T-helper 17 cell (primary cell): ENCODE data around the gene MAGI1. TPM values are rescaled to one million over a fixed set of nuclear protein-coding genes. Genes with fewer than 3 reads are reported as not detected.

Source experiments
- ATAC-seq: fragments of 150-1000 bp; cut with Tn5 transposase; 2 replicates; pipeline ENCODE4 v1.10.0; 2021; ENCODE audit warnings: mild to moderate bottlenecking, moderate library complexity
- DNase-seq, 3 donors: peaks; one replicate each; pipeline versions ENCODE4 v3.0.0 to v3.0.0-alpha.2; 2020 to 2021
- H3K9me3 ChIP-seq: one replicate; pipeline ENCODE4 v1.7.0; 2013; ENCODE audit warnings: low read length, mild to moderate bottlenecking; ENCODE audit not compliant: control insufficient read depth, poor library complexity, severe bottlenecking
- H3K27ac Mint-ChIP-seq: one replicate; pipeline ENCODE4 v1.8.0; 2022; ENCODE audit warnings: mild to moderate bottlenecking, moderate library complexity, mixed read lengths
- H3K27me3 Mint-ChIP-seq: one replicate; pipeline ENCODE4 v1.8.0; 2022; ENCODE audit warnings: mixed read lengths
- H3K36me3 Mint-ChIP-seq: one replicate; pipeline ENCODE4 v1.8.0; 2022; ENCODE audit warnings: low read depth, mixed read lengths
- H3K4me1 Mint-ChIP-seq: one replicate; pipeline ENCODE4 v1.8.0; 2022; ENCODE audit warnings: mild to moderate bottlenecking, mixed read lengths
- H3K4me3 Mint-ChIP-seq: one replicate; pipeline ENCODE4 v1.8.0; 2022; ENCODE audit warnings: mild to moderate bottlenecking, moderate library complexity, mixed read lengths
- total RNA-seq, 4 donors: library from RNA in 2 of 4; stranded (reverse) in 2 of 4; gene quantifications; one replicate each; pipeline ENCODE4 v1.2.3 and lab custom pipeline; 2022 to 2026

MAGI1 gene
- total RNA-seq, 2 donors from 2014 or later = not detected

DNA sequence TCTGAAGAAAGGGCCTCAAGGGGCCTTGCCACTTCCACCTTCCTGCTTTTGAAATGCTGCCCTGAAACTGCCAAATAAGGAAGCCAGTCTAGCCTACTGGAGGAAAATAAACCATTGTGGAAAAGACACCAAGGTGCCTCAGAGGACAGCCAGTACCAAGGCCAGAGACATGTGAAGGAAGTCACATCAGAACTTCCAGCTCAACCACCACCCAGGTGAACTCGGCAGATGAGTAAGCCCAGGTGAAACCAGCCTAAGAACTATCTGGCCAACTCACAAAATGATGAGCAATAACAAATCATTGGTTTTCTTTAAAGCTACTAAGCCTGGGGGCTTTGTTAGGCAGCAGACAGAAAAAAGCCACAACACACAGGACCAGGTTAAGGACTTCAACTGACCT lies 103.0 kb downstream of the MAGI1 start:
- H3K9me3 ChIP-seq = no peaks in the 10 kb centered on the region
- DNase-seq (no peak), ATAC-seq (no peak)
- Mint-ChIP-seq H3K4me3 (no peak overlapping the region), H3K27me3 (no peaks in the 10 kb centered on the region), H3K36me3 (no peaks in the 10 kb centered on the region), H3K27ac (no peak overlapping the region), H3K4me1 (no peaks in the 10 kb centered on the region)

DNA sequence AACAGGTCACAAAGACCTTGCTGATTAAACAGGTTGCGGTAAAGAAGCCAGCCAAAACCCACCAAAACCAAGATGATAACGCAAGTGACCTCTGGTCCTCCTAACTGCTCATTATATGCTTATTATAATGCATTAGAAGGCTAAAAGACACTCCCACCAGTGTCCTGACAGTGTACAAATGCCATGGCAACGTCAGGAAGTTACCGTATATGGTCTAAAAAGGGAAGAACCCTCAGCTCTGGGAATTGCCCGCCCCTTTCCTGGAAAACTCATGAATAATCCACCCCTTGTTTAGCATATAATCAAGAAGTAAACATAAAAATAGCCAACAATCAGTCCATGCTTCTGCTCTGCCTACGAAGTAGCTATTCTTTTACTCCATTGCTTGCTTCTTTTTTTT lies 108.1 kb downstream of the MAGI1 start:
- no peaks in the 10 kb centered on the region for H3K36me3 Mint-ChIP-seq
- no peak for ATAC-seq
- H3K27me3 Mint-ChIP-seq = no peaks in the 10 kb centered on the region
- no peak overlapping the region for H3K27ac Mint-ChIP-seq
- DNase-seq = no peak
- no peak overlapping the region for H3K4me3 Mint-ChIP-seq
- H3K9me3 ChIP-seq = no peaks in the 10 kb centered on the region
- H3K4me1 Mint-ChIP-seq = no peaks in the 10 kb centered on the region

DNA sequence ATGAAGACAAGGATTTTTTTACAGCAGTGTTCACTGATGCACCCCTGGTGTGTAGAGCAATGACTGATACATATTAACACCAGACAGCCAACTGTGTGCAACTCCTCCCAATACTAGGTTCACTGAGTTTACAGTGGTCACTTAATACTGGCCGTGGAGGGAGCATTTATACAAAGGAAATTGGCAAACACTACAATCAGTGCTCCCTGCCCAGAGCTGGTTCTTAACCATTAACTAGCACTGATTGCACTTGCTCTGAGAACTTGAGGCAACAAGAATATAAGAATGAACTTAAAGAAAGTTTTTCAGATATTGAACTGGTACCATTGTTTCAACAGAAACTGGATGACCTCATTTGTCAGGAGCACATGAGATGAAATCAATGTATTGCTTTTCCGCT lies 110.6 kb downstream of the MAGI1 start:
- DNase-seq = no peak
- no peaks in the 10 kb centered on the region for H3K4me1 Mint-ChIP-seq
- no peaks in the 10 kb centered on the region for H3K36me3 Mint-ChIP-seq
- no peaks in the 10 kb centered on the region for H3K27me3 Mint-ChIP-seq
- no peaks in the 10 kb centered on the region for H3K9me3 ChIP-seq
- no peak overlapping the region for H3K27ac Mint-ChIP-seq
- H3K4me3 Mint-ChIP-seq = no peak overlapping the region
- no peak for ATAC-seq

DNA sequence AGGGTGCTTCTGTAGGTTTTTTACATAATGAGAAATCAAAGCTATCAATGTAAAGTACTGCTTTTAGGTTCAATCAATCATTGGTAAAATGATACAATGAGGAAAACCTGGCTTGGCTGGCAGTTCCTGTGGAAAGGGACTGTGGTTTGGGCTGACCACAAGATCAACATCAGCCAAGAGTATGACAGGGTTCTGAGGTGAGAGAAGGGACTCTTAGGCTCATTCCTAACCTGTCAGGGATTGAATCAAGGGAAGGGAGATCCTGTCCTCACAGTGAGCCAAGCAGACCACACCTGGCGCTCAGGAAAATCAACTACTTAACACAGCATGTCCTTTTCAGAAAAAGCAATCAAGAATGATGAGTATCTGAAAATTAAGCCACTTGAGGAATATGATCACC lies 111.1 kb downstream of the MAGI1 start:
- Mint-ChIP-seq H3K27ac (no peak overlapping the region), H3K4me1 (no peaks in the 10 kb centered on the region), H3K27me3 (no peaks in the 10 kb centered on the region), H3K36me3 (no peaks in the 10 kb centered on the region), H3K4me3 (no peak overlapping the region)
- H3K9me3 ChIP-seq = no peaks in the 10 kb centered on the region
- DNase-seq = no peak
- ATAC-seq = no peak

DNA sequence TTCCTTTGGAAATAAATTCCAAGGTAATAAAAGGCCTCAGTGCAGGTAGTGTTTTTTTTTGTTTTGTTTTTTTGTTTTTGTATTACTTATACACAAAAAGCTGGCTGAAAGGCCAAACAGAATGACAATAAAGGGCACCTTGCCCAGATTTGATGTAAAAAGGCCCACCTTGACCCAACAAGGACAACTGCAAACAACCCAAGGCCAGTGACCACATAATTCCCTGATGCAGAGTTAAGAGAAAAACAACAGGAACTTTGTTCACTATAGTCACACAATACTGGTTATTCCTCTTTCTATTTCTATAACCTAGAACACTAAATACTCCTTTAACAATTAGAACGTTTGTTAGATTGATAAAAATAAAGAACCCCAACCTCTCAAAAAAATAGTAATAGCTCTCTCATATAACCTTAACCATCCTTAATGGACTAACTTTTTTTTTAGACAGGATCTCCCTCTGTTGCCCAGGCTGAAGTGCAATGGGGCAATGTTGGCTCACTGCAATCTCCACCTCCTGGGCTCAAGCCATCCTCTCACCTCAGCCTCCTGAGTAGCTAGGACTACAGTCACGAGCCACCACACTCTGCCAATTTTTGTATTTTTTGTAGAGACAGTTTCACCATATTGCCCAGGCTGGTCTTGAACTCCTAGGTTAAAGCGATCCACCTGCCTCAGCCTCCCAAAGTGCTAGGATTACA lies 113.3 kb downstream of the MAGI1 start:
- Mint-ChIP-seq H3K4me1 (no peaks in the 10 kb centered on the region), H3K36me3 (no peaks in the 10 kb centered on the region), H3K27me3 (no peaks in the 10 kb centered on the region), H3K27ac (no peak overlapping the region), H3K4me3 (no peak overlapping the region)
- no peak for DNase-seq
- ATAC-seq = no peak
- H3K9me3 ChIP-seq = no peaks in the 10 kb centered on the region

DNA sequence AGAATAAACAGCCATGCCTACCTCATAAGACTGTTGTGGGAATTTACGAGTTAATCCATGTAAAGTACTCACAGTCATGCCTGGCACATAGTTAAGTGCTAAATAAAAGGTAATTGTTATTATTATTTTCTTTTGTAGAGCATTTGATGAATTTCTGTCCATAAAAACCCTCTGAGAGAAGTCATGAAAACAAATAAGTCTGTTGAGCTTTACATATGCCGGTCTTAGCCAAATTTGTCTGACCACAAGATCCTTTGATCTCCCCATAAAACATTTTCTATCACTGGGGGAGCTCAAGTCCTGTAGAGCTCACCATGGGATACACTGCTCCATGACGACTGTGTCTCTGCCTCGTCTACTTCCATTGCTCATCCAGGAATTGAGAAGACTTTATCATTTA lies 114.0 kb downstream of the MAGI1 start:
- no peaks in the 10 kb centered on the region for H3K36me3 Mint-ChIP-seq
- DNase-seq = no peak
- H3K27me3 Mint-ChIP-seq = no peaks in the 10 kb centered on the region
- no peaks in the 10 kb centered on the region for H3K4me1 Mint-ChIP-seq
- H3K4me3 Mint-ChIP-seq = no peak overlapping the region
- no peak overlapping the region for H3K27ac Mint-ChIP-seq
- ATAC-seq = no peak
- no peaks in the 10 kb centered on the region for H3K9me3 ChIP-seq

DNA sequence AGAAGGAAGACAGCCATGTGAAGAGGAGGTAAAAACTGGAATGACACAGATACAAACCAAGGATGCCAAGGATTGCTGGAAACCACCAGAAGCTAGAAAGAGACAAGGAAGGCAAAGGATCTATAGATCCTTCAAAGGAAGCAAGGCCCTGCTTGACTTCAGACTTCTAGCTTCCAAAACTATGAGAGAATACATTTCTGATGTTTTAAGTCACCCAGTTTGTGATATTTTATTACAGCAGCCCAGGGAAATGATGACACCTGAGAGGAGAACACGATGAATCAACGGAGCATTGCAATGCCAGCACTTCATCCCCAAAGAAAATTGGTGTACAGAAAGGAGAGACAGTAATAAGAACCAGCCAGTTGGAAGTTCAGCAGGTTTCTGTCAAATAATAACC lies 116.3 kb downstream of the MAGI1 start:
- no peaks in the 10 kb centered on the region for H3K27me3 Mint-ChIP-seq
- H3K36me3 Mint-ChIP-seq = no peaks in the 10 kb centered on the region
- H3K9me3 ChIP-seq = no peaks in the 10 kb centered on the region
- no peak for DNase-seq
- ATAC-seq = no peak
- no peak overlapping the region for H3K27ac Mint-ChIP-seq
- H3K4me1 Mint-ChIP-seq = no peaks in the 10 kb centered on the region
- H3K4me3 Mint-ChIP-seq = no peak overlapping the region

DNA sequence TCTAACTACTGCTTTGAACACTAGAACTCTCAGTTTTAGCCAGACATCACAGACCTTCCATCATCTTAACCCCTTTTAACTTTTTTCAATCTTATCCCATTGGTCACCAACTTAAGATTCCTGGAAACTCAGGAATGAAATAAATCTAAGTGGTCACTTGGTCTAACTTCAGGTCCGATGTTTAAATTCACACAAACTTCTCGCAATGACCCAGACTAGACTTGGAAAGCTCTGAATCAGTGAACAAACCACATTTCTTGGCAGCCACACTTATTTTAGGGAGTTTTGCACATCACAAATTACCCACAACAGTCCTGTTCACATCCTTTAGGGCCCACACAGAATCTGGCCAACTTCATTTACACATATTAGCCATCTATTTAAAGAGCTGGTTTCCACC lies 118.9 kb downstream of the MAGI1 start:
- H3K27ac Mint-ChIP-seq = no peak overlapping the region
- no peaks in the 10 kb centered on the region for H3K36me3 Mint-ChIP-seq
- no peaks in the 10 kb centered on the region for H3K4me1 Mint-ChIP-seq
- no peak overlapping the region for H3K4me3 Mint-ChIP-seq
- no peaks in the 10 kb centered on the region for H3K9me3 ChIP-seq
- H3K27me3 Mint-ChIP-seq = no peaks in the 10 kb centered on the region
- DNase-seq (no peak), ATAC-seq (no peak)

DNA sequence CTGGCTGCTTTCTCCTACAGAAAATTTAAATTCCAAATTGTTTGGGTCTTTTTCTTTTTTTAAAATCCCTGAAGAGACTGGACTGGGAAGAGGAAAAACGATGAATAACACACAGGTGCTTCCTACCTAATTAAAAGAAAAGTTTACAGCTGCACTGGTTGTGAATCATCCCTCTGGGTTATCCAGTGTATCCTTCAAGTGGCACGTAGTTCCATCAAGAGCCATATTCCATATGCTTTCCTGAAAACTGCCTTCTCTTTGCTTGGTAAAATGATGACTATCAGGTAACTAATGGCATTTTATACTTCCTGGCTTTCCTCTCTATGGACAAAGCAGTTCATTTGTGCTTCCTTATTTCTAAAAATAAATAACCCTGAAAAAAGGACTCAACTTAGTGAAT lies 123.2 kb downstream of the MAGI1 start:
- no peaks in the 10 kb centered on the region for H3K27me3 Mint-ChIP-seq
- H3K36me3 Mint-ChIP-seq = no peaks in the 10 kb centered on the region
- H3K27ac Mint-ChIP-seq = no peak overlapping the region
- ATAC-seq (no peak), DNase-seq (no peak)
- H3K9me3 ChIP-seq = no peaks in the 10 kb centered on the region
- H3K4me3 Mint-ChIP-seq = no peak overlapping the region
- H3K4me1 Mint-ChIP-seq = no peaks in the 10 kb centered on the region

DNA sequence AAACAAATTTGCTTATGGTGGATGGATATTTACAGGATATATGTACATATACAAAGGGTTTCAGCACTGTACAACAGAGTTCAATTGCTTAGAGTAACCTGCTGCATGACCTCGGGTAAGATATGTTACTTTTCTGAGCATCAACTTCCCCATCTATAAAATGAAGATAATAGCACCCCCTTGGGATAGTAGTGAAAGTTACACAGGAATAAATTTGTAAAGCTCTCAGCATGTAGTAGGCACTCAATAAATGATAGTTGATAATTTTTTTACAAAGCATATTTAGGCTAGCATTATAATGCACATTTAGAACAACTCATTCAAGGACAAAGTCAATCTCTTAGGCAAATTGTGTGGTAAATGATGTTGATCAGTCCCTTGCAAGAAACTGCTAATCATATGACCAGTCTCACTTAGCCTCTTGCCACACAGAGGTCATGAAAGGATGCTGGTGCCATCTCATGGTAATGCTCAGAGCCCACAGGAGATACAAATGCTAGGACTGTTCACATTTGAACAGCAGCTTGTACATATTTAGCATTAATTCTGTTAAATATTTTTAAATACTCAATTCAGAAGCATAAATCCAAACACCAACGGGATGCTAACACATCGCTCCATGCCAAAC lies 123.9 kb downstream of the MAGI1 start:
- ATAC-seq (no peak), DNase-seq (no peak)
- Mint-ChIP-seq H3K27ac (no peak overlapping the region), H3K4me3 (no peak overlapping the region), H3K4me1 (no peaks in the 10 kb centered on the region), H3K36me3 (no peaks in the 10 kb centered on the region), H3K27me3 (no peaks in the 10 kb centered on the region)
- no peaks in the 10 kb centered on the region for H3K9me3 ChIP-seq

DNA sequence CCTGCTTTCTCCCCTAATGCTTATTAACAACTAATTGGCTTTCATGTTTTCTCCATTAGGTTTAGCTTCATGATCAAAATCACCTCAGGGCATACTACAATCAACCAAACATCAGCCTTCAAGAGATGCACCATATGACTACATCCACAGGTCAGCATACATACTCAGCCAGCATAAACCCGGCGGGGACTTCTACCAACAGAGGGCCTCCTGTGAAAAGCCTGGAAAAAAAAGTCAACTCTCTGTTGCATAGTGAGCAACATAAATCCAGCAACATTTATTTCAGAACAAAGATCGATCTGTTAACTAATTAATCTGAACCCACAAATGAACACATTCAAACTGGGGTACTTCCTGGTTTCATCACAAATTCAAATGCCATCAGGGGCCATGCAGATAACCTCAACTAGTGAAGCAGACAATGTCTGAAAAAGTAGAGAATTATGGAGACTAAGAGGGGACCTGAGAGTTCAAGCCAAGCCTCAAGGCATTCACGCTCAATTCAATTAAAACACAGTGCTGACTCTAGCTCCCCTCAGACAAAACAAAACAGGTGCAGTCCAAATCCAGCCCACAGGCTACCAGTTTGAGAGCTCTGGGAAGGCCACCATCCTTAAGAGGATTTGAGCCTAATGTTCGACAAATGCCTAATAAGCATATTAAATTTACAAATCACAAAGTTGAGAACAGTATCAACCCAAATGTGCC lies 124.5 kb downstream of the MAGI1 start:
- Mint-ChIP-seq H3K27ac (no peak overlapping the region), H3K36me3 (no peaks in the 10 kb centered on the region), H3K4me1 (no peaks in the 10 kb centered on the region), H3K4me3 (no peak overlapping the region), H3K27me3 (no peaks in the 10 kb centered on the region)
- DNase-seq = no peak
- no peak for ATAC-seq
- no peaks in the 10 kb centered on the region for H3K9me3 ChIP-seq

DNA sequence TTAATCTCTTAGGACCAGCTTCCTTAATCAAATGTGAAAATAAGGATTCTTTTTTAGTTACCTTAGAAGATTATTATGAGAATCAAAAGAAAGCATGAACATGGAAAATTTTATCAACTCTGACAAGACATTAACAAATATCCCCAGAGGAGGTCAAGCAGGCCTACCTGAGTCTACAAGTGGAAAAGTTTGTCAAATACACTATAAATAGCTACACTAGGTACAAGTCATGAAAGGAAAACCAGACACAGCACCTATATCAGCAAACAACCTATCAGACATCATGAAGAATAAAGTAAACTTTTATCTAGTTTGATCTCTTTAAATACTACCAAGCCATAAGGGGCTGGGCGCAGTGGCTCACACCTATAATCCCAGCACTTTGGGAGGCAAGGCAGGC lies 126.1 kb downstream of the MAGI1 start:
- DNase-seq = no peak
- ATAC-seq = no peak
- no peaks in the 10 kb centered on the region for H3K9me3 ChIP-seq
- no peaks in the 10 kb centered on the region for H3K36me3 Mint-ChIP-seq
- H3K4me1 Mint-ChIP-seq = no peaks in the 10 kb centered on the region
- H3K4me3 Mint-ChIP-seq = no peak overlapping the region
- H3K27me3 Mint-ChIP-seq = no peaks in the 10 kb centered on the region
- H3K27ac Mint-ChIP-seq = no peak overlapping the region

DNA sequence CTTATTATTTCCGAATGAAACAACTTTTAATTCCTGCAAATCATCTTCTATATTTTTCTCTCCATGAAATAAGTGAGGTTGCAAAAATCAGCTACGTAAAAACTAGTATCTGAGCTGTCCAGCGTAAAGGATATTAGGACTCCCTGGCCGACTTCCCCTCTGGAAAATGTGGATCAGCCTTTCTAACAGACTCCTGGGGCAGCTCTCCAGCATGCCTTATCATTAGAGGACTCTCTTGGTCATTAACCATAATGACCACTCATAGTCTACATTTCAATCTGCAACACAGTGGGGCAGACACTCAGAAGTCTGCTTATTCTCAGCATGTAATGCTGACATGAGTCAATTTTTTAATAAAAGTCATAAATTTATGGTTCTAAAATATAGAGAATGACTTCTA lies 130.1 kb downstream of the MAGI1 start:
- no peak for ATAC-seq
- Mint-ChIP-seq H3K27me3 (no peaks in the 10 kb centered on the region), H3K4me1 (no peaks in the 10 kb centered on the region), H3K36me3 (no peaks in the 10 kb centered on the region), H3K27ac (no peak overlapping the region), H3K4me3 (no peak overlapping the region)
- no peak for DNase-seq
- no peaks in the 10 kb centered on the region for H3K9me3 ChIP-seq
